ENCODE data around the gene TRPM8.
"Not testable (repeated sequence)": the region's sequence is repeated elsewhere in the genome, so short reads cannot be mapped to it uniquely, and the experiment has no call there.

- TF ChIP-seq, protein P1, sequence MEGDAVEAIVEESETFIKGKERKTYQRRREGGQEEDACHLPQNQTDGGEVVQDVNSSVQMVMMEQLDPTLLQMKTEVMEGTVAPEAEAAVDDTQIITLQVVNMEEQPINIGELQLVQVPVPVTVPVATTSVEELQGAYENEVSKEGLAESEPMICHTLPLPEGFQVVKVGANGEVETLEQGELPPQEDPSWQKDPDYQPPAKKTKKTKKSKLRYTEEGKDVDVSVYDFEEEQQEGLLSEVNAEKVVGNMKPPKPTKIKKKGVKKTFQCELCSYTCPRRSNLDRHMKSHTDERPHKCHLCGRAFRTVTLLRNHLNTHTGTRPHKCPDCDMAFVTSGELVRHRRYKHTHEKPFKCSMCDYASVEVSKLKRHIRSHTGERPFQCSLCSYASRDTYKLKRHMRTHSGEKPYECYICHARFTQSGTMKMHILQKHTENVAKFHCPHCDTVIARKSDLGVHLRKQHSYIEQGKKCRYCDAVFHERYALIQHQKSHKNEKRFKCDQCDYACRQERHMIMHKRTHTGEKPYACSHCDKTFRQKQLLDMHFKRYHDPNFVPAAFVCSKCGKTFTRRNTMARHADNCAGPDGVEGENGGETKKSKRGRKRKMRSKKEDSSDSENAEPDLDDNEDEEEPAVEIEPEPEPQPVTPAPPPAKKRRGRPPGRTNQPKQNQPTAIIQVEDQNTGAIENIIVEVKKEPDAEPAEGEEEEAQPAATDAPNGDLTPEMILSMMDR (IDR thresholded peaks at IDR 0.05; ENCODE audit: low read depth, low read length), result not testable (repeated sequence)
- not testable (repeated sequence) for TF ChIP-seq EZH2phosphoT487 (IDR thresholded peaks at IDR 0.05; ENCODE audit: low read depth)
Observed at GRCh38 chr2:233896253-233896652, 20.9 kb upstream of the TRPM8 start.
